HepG2 (cell line): ENCODE results near the gene NECTIN3. TPM values are rescaled to one million over a fixed set of nuclear protein-coding genes. Genes with fewer than 3 reads are reported as not detected.

Experiments used
- CENPX ChIP-seq: sonication (generic); formaldehyde crosslinking; IDR thresholded peaks from 2 replicates; pipeline ENCODE4 v1.9.0; 2021; ENCODE audit warnings: mild to moderate bottlenecking, missing genetic modification reagents, moderate library complexity
- FOXP1 ChIP-seq, 2 experiments: fragments of 450-650 bp in 1 of 2; IDR thresholded peaks; 2 replicates each; pipeline ENCODE4 v1.6.1; 2017 to 2018; ENCODE audit warnings: antibody characterized with exemption in 1 of 2
- HDAC1 ChIP-seq: sonication (generic); formaldehyde crosslinking; IDR thresholded peaks from 2 replicates; pipeline ENCODE4 v1.5.1; 2020; ENCODE audit warnings: mild to moderate bottlenecking, missing genetic modification reagents
- MTF2 ChIP-seq: sonication (generic); formaldehyde crosslinking; IDR thresholded peaks from 2 replicates; pipeline ENCODE4 v1.5.0; 2020; ENCODE audit warnings: missing genetic modification reagents, borderline replicate concordance
- SP1 ChIP-seq, 2 experiments: fragments of 450-650 bp in 1 of 2; sonication (generic) in 1 of 2; formaldehyde crosslinking in 1 of 2; IDR thresholded peaks; 2 replicates each; pipeline versions ENCODE4 v1.4.0 to v1.6.1; 2016 to 2020; ENCODE audit warnings: missing genetic modification reagents in 1 of 2
- TOE1 ChIP-seq: sonication (generic); formaldehyde crosslinking; IDR thresholded peaks from 2 replicates; pipeline ENCODE4 v1.4.0; 2020; ENCODE audit warnings: mild to moderate bottlenecking, missing genetic modification reagents
- WIZ ChIP-seq: sonication (generic); formaldehyde crosslinking; IDR thresholded peaks from 2 replicates; pipeline ENCODE4 v1.5.1; 2020; ENCODE audit warnings: mild to moderate bottlenecking, missing genetic modification reagents
- ZFP62 ChIP-seq: sonication (generic); formaldehyde crosslinking; IDR thresholded peaks from 2 replicates; pipeline ENCODE4 v1.4.0; 2020; ENCODE audit warnings: missing genetic modification reagents
- ZNF160 ChIP-seq: sonication (generic); formaldehyde crosslinking; IDR thresholded peaks from 2 replicates; pipeline ENCODE4 v1.8.0; 2022; ENCODE audit warnings: mild to moderate bottlenecking, inconsistent platforms, missing genetic modification reagents
- ZNF282 ChIP-seq: fragments of 450-650 bp; IDR thresholded peaks from 2 replicates; pipeline ENCODE4 v1.6.1; 2018; ENCODE audit not compliant: partially characterized antibody
- ZNF557 ChIP-seq: sonication (generic); formaldehyde crosslinking; IDR thresholded peaks from 2 replicates; pipeline ENCODE4 v1.4.0; 2020; ENCODE audit warnings: missing genetic modification reagents
- ZNF670 ChIP-seq: sonication (generic); formaldehyde crosslinking; IDR thresholded peaks from 2 replicates; pipeline ENCODE4 v1.8.0; 2022; ENCODE audit warnings: mild to moderate bottlenecking, missing genetic modification reagents, borderline replicate concordance
- ZNF709 ChIP-seq: sonication (generic); formaldehyde crosslinking; IDR thresholded peaks from 2 replicates; pipeline ENCODE4 v1.5.0; 2020; ENCODE audit warnings: mild to moderate bottlenecking, missing genetic modification reagents
- ZNF773 ChIP-seq: sonication (generic); formaldehyde crosslinking; IDR thresholded peaks from 2 replicates; pipeline ENCODE4 v1.4.0; 2020; ENCODE audit warnings: missing genetic modification reagents, borderline replicate concordance
- ZSCAN20 ChIP-seq: sonication (generic); formaldehyde crosslinking; IDR thresholded peaks from 2 replicates; pipeline ENCODE4 v1.4.0; 2020; ENCODE audit warnings: missing genetic modification reagents, mild to moderate bottlenecking, borderline replicate concordance
- polyA plus RNA-seq, 8 experiments: library from polyadenylated mRNA; depleted of rRNA in 3 of 8; stranded (reverse) in 7 of 8; unstranded in 1 of 8; fragments of >200 nt; fragmentation: Illumina TruSeq in 4 of 8; extraction: Trizol in 4 of 8; gene quantifications; 2 replicates each; pipeline versions ENCODE4 v1.2.1 to v1.2.3, GENCODE V29; 2011 to 2016; ENCODE audit warnings: low read depth in 4 of 8, missing spikeins in 1 of 8, mixed read lengths in 1 of 8; ENCODE audit not compliant: insufficient read depth in 1 of 8
- total RNA-seq, 5 experiments: library from RNA; depleted of rRNA; stranded (reverse); fragments of >200 nt; fragmentation: Illumina TruSeq; extraction: Trizol; gene quantifications; 2 replicates each; pipeline ENCODE4 v1.2.3, GENCODE V29; 2016; ENCODE audit warnings: low read depth in 1 of 5
- TF ChIP-seq, protein P1 (sequence below): sonication (generic); formaldehyde crosslinking; IDR thresholded peaks from 2 replicates; pipeline ENCODE4 v1.9.0; 2021; ENCODE audit warnings: missing genetic modification reagents, mild to moderate bottlenecking, borderline replicate concordance
- TF ChIP-seq, protein P2 (sequence below): sonication (generic); formaldehyde crosslinking; IDR thresholded peaks from 2 replicates; pipeline ENCODE4 v1.8.0; 2022; ENCODE audit warnings: low read depth, missing genetic modification reagents
- TF ChIP-seq, protein P3 (sequence below): sonication (generic); formaldehyde crosslinking; IDR thresholded peaks from 2 replicates; pipeline ENCODE4 v1.5.1; 2020; ENCODE audit warnings: missing genetic modification reagents, mild to moderate bottlenecking, borderline replicate concordance
- TF ChIP-seq, protein P4 (sequence below): sonication (generic); formaldehyde crosslinking; IDR thresholded peaks from 2 replicates; pipeline ENCODE4 v1.5.0; 2020; ENCODE audit warnings: mild to moderate bottlenecking, missing genetic modification reagents

The NECTIN3 gene
- total and polyA plus RNA-seq, 2 of the 13 experiments (the other 11 are each of a cell fraction or from before 2014, with no cell fraction given), result 10.4 to 45.1 TPM

DNA sequence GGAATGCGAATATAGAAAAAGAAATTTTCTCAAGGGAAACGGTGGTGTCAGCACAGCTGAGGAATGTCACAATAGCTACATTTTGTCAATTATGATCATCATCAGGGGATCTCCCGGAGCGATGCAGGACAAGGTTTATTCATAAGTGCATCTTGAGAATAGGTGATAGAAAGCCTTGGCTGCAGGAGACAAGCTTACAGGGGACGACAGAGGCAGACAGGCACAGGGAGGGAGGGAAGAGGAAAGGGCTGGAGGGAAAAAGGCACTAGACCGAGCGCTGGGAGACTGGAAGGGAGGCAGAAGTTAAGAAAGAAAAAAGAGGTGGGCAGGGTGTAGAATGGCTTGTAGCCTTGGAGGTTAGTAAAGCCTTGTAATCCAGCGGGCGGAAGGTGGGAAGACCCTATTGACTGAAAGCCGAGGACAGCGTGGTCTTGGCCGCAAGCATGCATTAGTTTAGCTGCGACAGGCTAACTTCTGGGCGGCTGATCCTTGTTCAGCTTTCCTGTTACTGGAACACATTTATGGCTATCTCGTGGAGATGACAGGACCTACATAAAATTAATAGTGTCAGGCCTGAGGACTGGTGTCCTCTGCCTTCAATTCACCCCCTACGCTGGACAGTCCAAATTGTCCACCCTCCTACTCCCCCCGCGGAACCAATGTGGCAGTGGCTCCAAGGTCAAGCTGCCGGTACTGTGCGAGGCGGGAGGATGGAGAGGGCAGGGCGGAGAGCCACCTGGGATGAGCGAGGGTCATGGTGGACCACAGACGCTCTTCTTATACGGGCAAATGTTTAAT is 1.4 kb upstream of the NECTIN3 start (continued):
- TF ChIP-seq, protein P1, sequence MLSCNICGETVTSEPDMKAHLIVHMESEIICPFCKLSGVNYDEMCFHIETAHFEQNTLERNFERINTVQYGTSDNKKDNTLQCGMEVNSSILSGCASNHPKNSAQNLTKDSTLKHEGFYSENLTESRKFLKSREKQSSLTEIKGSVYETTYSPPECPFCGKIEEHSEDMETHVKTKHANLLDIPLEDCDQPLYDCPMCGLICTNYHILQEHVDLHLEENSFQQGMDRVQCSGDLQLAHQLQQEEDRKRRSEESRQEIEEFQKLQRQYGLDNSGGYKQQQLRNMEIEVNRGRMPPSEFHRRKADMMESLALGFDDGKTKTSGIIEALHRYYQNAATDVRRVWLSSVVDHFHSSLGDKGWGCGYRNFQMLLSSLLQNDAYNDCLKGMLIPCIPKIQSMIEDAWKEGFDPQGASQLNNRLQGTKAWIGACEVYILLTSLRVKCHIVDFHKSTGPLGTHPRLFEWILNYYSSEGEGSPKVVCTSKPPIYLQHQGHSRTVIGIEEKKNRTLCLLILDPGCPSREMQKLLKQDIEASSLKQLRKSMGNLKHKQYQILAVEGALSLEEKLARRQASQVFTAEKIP, result no peak
- TF ChIP-seq ZNF282 (no peak), MTF2 (CRISPR knock-in tag) (no peak), SP1 (IDR thresholded peaks at IDR 0.05) (no peak), SP1 (CRISPR knock-in tag; IDR thresholded peaks at IDR 0.05) (no peak), WIZ (CRISPR knock-in tag) (no peak), ZNF773 (CRISPR knock-in tag) (no peak), TOE1 (no peak), ZSCAN20 (CRISPR knock-in tag) (no peak), ZFP62 (CRISPR knock-in tag) (no peak), FOXP1 (IDR thresholded peaks at IDR 0.05) (no peak), FOXP1 (CRISPR knock-in tag; IDR thresholded peaks at IDR 0.05) (no peak), ZNF670 (CRISPR knock-in tag) (no peak), ZNF160 (CRISPR knock-in tag) (no peak), ZNF557 (CRISPR knock-in tag) (no peak), ZNF709 (CRISPR knock-in tag) (no peak), HDAC1 (CRISPR knock-in tag) (no peak), CENPX (CRISPR knock-in tag) (no peak)
- TF ChIP-seq, protein P2, sequence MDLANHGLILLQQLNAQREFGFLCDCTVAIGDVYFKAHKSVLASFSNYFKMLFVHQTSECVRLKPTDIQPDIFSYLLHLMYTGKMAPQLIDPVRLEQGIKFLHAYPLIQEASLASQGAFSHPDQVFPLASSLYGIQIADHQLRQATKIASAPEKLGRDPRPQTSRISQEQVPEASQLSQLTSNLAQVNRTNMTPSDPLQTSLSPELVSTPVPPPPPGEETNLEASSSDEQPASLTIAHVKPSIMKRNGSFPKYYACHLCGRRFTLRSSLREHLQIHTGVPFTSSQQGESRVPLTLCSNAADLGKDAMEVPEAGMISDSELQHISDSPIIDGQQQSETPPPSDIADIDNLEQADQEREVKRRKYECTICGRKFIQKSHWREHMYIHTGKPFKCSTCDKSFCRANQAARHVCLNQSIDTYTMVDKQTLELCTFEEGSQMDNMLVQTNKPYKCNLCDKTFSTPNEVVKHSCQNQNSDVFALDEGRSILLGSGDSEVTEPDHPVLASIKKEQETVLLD (CRISPR knock-in tag), result no peak
- TF ChIP-seq, protein P3, sequence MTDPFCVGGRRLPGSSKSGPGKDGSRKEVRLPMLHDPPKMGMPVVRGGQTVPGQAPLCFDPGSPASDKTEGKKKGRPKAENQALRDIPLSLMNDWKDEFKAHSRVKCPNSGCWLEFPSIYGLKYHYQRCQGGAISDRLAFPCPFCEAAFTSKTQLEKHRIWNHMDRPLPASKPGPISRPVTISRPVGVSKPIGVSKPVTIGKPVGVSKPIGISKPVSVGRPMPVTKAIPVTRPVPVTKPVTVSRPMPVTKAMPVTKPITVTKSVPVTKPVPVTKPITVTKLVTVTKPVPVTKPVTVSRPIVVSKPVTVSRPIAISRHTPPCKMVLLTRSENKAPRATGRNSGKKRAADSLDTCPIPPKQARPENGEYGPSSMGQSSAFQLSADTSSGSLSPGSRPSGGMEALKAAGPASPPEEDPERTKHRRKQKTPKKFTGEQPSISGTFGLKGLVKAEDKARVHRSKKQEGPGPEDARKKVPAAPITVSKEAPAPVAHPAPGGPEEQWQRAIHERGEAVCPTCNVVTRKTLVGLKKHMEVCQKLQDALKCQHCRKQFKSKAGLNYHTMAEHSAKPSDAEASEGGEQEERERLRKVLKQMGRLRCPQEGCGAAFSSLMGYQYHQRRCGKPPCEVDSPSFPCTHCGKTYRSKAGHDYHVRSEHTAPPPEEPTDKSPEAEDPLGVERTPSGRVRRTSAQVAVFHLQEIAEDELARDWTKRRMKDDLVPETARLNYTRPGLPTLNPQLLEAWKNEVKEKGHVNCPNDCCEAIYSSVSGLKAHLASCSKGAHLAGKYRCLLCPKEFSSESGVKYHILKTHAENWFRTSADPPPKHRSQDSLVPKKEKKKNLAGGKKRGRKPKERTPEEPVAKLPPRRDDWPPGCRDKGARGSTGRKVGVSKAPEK (CRISPR knock-in tag), result peak; percentile 75; the same call in 1 of the 2 replicates
- TF ChIP-seq, protein P4, sequence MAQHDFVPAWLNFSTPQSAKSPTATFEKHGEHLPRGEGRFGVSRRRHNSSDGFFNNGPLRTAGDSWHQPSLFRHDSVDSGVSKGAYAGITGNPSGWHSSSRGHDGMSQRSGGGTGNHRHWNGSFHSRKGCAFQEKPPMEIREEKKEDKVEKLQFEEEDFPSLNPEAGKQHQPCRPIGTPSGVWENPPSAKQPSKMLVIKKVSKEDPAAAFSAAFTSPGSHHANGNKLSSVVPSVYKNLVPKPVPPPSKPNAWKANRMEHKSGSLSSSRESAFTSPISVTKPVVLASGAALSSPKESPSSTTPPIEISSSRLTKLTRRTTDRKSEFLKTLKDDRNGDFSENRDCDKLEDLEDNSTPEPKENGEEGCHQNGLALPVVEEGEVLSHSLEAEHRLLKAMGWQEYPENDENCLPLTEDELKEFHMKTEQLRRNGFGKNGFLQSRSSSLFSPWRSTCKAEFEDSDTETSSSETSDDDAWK (CRISPR knock-in tag), result no peak
